GM19455 (cell line): ENCODE data around the gene IQUB.
"Not testable (repeated sequence)": the region's sequence is repeated elsewhere in the genome, so short reads cannot be mapped to it uniquely, and the experiment has no call there.

Experiments
- ATAC-seq: cut with Tn5 transposase; IDR thresholded peaks from one replicate; pipeline ENCODE4 v1.9.1; 2021; ENCODE audit not compliant: unreplicated experiment

IQUB gene

GRCh38 chr7:123534383-123535260, at the start of gene IQUB:
TSS of gene IQUB (minus strand) at chr7:123534595. CDS start at chr7:123512340, 22,255 bp downstream.
- ATAC-seq: peak; percentile 78

- ATAC-seq: no peak
Measured at GRCh38 chr7:123583821-123584220, 49.4 kb upstream of the IQUB start.

- no peak for ATAC-seq
Measured at GRCh38 chr7:123581162-123581459, 46.7 kb upstream of the IQUB start.

- peak; percentile 68 for ATAC-seq
Measured at GRCh38 chr7:123580406-123581161, 46.2 kb upstream of the IQUB start.

GRCh38 chr7:123579416-123579815, 45.0 kb upstream of the IQUB start:
- no peak for ATAC-seq

GRCh38 chr7:123573896-123574467, 39.6 kb upstream of the IQUB start:
- ATAC-seq: no peak

GRCh38 chr7:123573341-123573740, 38.9 kb upstream of the IQUB start:
- no peak for ATAC-seq

- no peak for ATAC-seq
Measured at GRCh38 chr7:123571684-123572083, 37.3 kb upstream of the IQUB start.

GRCh38 chr7:123571187-123571586, 36.8 kb upstream of the IQUB start:
- ATAC-seq: no peak

GRCh38 chr7:123570390-123571182, 36.2 kb upstream of the IQUB start:
- ATAC-seq: no peak

- no peak for ATAC-seq
Measured at GRCh38 chr7:123569352-123570010, 35.1 kb upstream of the IQUB start.

GRCh38 chr7:123562121-123562520, 27.7 kb upstream of the IQUB start:
- no peak for ATAC-seq

- ATAC-seq: no peak
Measured at GRCh38 chr7:123558289-123558874, 24.0 kb upstream of the IQUB start.

- peak; percentile 89 for ATAC-seq
Measured at GRCh38 chr7:123557398-123558288, 23.2 kb upstream of the IQUB start, which contains the start of gene NDUFA5. TSS of gene NDUFA5 (minus strand) at chr7:123557818. CDS start at chr7:123557795, 23 bp downstream.

GRCh38 chr7:123557016-123557397, 22.6 kb upstream of the IQUB start:
- no peak for ATAC-seq

- no peak for ATAC-seq
Measured at GRCh38 chr7:123555484-123555883, 21.1 kb upstream of the IQUB start.

GRCh38 chr7:123553159-123553558, 18.8 kb upstream of the IQUB start:
- no peak for ATAC-seq

- no peak for ATAC-seq
Measured at GRCh38 chr7:123552641-123553040, 18.2 kb upstream of the IQUB start.

- ATAC-seq: not testable (repeated sequence)
Measured at GRCh38 chr7:123552134-123552533, 17.7 kb upstream of the IQUB start.
